Measurements from ENCODE around the gene ATRN. TPM values are rescaled to one million over a fixed set of nuclear protein-coding genes. Genes with fewer than 3 reads are reported as not detected.

Gene ATRN
- total RNA-seq, 1 experiment from 2014 or later, result 28.3 TPM

DNA sequence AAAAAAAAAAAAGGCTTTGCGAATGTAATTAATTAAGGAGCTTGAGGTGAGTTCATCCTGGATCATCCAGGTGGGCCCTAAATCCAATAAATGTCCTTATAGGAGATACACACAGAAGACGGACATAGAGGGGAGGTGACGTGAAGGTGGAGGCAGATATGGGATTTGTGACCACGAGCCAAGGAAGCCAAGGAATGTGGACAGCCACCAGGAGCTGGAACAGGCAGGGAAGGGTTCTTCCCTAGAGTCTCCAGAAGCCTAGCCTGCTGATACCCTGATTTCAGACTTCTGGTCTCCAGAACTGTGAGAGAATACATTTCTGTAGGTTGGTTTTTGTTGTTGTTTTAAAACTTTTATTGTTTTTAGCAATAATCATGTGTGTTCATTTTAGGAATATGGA, 6.7 kb upstream of the ATRN start:
- no peaks in the 10 kb centered on the region for H3K4me1 Mint-ChIP-seq (ENCODE audit: low read depth, unreplicated experiment)
- no peak for DNase-seq
- CTCF ChIA-PET, result no interaction called here
- intact Hi-C loops (cut with micrococcal nuclease; ENCODE audit: unreplicated experiment), result no loop called here
- no peak overlapping the region for H3K4me3 Mint-ChIP-seq (ENCODE audit: low read depth, unreplicated experiment)
- peaks cover 26% of the 10 kb centered on the region for H3K27me3 Mint-ChIP-seq (ENCODE audit: unreplicated experiment)
- no peak overlapping the region for H3K27ac Mint-ChIP-seq (ENCODE audit: unreplicated experiment)
- no peaks in the 10 kb centered on the region for H3K9me3 Mint-ChIP-seq (ENCODE audit: low read depth, unreplicated experiment)
- TF ChIP-seq, protein P1, sequence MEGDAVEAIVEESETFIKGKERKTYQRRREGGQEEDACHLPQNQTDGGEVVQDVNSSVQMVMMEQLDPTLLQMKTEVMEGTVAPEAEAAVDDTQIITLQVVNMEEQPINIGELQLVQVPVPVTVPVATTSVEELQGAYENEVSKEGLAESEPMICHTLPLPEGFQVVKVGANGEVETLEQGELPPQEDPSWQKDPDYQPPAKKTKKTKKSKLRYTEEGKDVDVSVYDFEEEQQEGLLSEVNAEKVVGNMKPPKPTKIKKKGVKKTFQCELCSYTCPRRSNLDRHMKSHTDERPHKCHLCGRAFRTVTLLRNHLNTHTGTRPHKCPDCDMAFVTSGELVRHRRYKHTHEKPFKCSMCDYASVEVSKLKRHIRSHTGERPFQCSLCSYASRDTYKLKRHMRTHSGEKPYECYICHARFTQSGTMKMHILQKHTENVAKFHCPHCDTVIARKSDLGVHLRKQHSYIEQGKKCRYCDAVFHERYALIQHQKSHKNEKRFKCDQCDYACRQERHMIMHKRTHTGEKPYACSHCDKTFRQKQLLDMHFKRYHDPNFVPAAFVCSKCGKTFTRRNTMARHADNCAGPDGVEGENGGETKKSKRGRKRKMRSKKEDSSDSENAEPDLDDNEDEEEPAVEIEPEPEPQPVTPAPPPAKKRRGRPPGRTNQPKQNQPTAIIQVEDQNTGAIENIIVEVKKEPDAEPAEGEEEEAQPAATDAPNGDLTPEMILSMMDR (IDR thresholded peaks at IDR 0.05; ENCODE audit: unreplicated experiment), result no peak
- BruUV-seq (replicated peaks), result no TSS peak
- no peaks in the 10 kb centered on the region for H3K36me3 Mint-ChIP-seq (ENCODE audit: insufficient read depth, unreplicated experiment)

DNA sequence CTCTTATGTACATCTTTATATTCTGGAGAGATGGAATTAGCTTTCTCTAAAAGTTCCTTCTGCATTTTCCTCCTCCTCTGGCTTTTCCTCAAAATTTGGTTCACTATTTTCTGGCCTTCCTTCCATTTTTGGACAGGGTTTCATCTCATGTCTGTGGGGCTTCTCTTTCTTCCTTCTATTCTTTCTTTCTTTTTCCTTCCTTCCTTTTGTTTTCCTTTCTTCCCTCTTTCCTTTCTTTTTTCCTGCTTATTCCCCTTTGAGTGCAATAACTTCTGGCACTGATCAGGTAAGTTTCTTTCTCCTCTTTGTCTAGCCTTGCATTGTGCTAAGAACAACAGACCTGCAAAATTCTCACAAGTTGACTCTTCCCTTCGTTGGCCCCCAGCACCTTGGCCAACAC, 5.5 kb upstream of the ATRN start:
- CTCF ChIA-PET, result no interaction called here
- no peak overlapping the region for H3K27ac Mint-ChIP-seq (ENCODE audit: unreplicated experiment)
- no peaks in the 10 kb centered on the region for H3K4me1 Mint-ChIP-seq (ENCODE audit: low read depth, unreplicated experiment)
- H3K9me3 Mint-ChIP-seq (ENCODE audit: low read depth, unreplicated experiment), result no peaks in the 10 kb centered on the region
- no peak for DNase-seq
- peaks cover 26% of the 10 kb centered on the region for H3K27me3 Mint-ChIP-seq (ENCODE audit: unreplicated experiment)
- peaks cover under 1% of the 10 kb centered on the region for H3K36me3 Mint-ChIP-seq (ENCODE audit: insufficient read depth, unreplicated experiment)
- TF ChIP-seq, protein P1 (IDR thresholded peaks at IDR 0.05; ENCODE audit: unreplicated experiment), result no peak
- no peak overlapping the region for H3K4me3 Mint-ChIP-seq (ENCODE audit: low read depth, unreplicated experiment)
- BruUV-seq (replicated peaks), result no TSS peak
- intact Hi-C loops (cut with micrococcal nuclease; ENCODE audit: unreplicated experiment), result no loop called here

DNA sequence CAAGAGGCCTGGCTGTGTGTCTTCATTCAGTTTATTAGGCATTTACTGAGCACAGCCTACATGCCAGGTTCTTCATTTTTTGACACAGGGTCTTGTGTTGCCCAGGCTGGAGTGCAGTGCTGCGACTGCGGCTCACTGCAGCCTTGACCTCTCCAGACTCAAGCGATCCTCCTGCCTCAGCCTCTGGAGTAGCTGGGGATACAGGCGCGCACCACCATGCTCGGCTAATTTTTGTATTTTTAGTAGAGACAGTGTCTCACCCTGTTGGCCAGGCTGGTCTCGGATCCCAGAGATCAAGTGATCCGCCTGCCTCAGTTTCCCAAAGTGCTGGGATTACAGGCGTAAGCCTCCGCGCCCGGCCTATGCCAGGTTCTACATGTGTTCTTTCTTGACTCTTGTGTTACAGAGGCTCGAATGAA, 601 bp upstream of the ATRN start:
- H3K9me3 Mint-ChIP-seq (ENCODE audit: low read depth, unreplicated experiment), result no peaks in the 10 kb centered on the region
- CTCF ChIA-PET, result no interaction called here
- BruUV-seq (replicated peaks), result no TSS peak
- DNase-seq, result no peak
- TF ChIP-seq, protein P1 (IDR thresholded peaks at IDR 0.05; ENCODE audit: unreplicated experiment), result no peak
- peak overlapping the region; percentile 48 for H3K27ac Mint-ChIP-seq (ENCODE audit: unreplicated experiment)
- peaks cover 20% of the 10 kb centered on the region for H3K27me3 Mint-ChIP-seq (ENCODE audit: unreplicated experiment)
- intact Hi-C loops (cut with micrococcal nuclease; ENCODE audit: unreplicated experiment), result no loop called here
- peaks cover 25% of the 10 kb centered on the region for H3K4me1 Mint-ChIP-seq (ENCODE audit: low read depth, unreplicated experiment)
- H3K4me3 Mint-ChIP-seq (ENCODE audit: low read depth, unreplicated experiment), result peak overlapping the region; percentile 98
- peaks cover 23% of the 10 kb centered on the region for H3K36me3 Mint-ChIP-seq (ENCODE audit: insufficient read depth, unreplicated experiment)

DNA sequence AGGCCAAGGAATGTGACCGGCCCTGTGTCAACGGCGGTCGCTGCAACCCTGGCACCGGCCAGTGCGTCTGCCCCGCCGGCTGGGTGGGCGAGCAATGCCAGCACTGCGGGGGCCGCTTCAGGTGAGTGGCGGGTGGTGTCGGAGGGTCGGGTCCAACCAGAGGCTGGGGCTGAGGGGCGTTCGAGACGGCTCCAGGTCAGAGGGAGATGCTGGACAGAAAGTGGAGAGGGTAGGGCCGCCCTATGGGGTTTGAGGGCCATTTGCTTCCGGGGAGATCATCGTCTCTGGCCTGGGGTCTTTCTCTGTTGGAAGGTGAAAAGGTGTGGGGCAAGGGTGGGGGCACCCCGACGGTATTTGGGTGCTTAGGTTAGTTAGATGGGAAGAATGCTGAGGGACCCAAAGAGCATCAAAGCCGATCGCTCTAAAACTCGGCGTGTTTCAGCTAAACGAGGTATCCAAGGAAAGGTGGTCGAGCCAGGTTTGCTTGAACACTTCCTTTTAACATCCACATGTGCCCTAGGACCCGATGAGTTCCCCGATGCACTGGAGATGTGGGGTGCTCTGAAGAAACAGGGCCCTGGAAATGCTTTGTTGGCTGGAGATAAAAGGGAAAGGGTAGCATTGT, 691 bp downstream of the ATRN start:
- H3K4me3 Mint-ChIP-seq (ENCODE audit: low read depth, unreplicated experiment), result peak overlapping the region; percentile 98
- no peaks in the 10 kb centered on the region for H3K9me3 Mint-ChIP-seq (ENCODE audit: low read depth, unreplicated experiment)
- intact Hi-C loops (cut with micrococcal nuclease; ENCODE audit: unreplicated experiment), result no loop called here
- H3K36me3 Mint-ChIP-seq (ENCODE audit: insufficient read depth, unreplicated experiment), result peaks cover 23% of the 10 kb centered on the region
- peak overlapping the region; percentile 48 for H3K27ac Mint-ChIP-seq (ENCODE audit: unreplicated experiment)
- no peak for DNase-seq
- CTCF ChIA-PET, result no interaction called here
- BruUV-seq (replicated peaks), result TSS peak; percentile 21
- peaks cover 25% of the 10 kb centered on the region for H3K4me1 Mint-ChIP-seq (ENCODE audit: low read depth, unreplicated experiment)
- TF ChIP-seq, protein P1 (IDR thresholded peaks at IDR 0.05; ENCODE audit: unreplicated experiment), result no peak
- H3K27me3 Mint-ChIP-seq (ENCODE audit: unreplicated experiment), result peaks cover 7% of the 10 kb centered on the region

Measured in Calu3 (cell line).